H9 (cell line): ENCODE measurements around the gene HNF1A. TPM values are rescaled to one million over a fixed set of nuclear protein-coding genes. Genes with fewer than 3 reads are reported as not detected.

ENCODE experiments used
- DNase-seq: peaks from one replicate; pipeline ENCODE4 v3.0.0-alpha.2; 2017
- H2AFZ ChIP-seq: one replicate; pipeline ENCODE4 v1.6.1; 2013; ENCODE audit warnings: mild to moderate bottlenecking, low read length, control low read depth, moderate library complexity
- H2AK5ac ChIP-seq: 2 replicates; pipeline ENCODE4 v1.6.1; 2013; ENCODE audit warnings: low read length, control low read depth, mixed read lengths; ENCODE audit not compliant: insufficient read length
- H2BK120ac ChIP-seq: one replicate; pipeline ENCODE4 v1.6.1; 2013; ENCODE audit warnings: low read depth, mild to moderate bottlenecking, low read length, control low read depth, inconsistent platforms; ENCODE audit not compliant: poor library complexity, severe bottlenecking
- H2BK12ac ChIP-seq: 2 replicates; pipeline ENCODE4 v1.6.1; 2013; ENCODE audit warnings: low read length, control low read depth, mixed read lengths, low read depth; ENCODE audit not compliant: insufficient read length
- H2BK15ac ChIP-seq: 2 replicates; pipeline ENCODE4 v1.6.1; 2013; ENCODE audit warnings: low read depth, low read length, control low read depth
- H2BK20ac ChIP-seq: one replicate; pipeline ENCODE4 v1.6.1; 2013; ENCODE audit warnings: low read depth, mild to moderate bottlenecking, low read length, control low read depth, inconsistent platforms; ENCODE audit not compliant: poor library complexity, severe bottlenecking
- H2BK5ac ChIP-seq: 2 replicates; pipeline ENCODE4 v1.6.1; 2013; ENCODE audit warnings: low read length, control low read depth, mixed read lengths; ENCODE audit not compliant: insufficient read length
- H3K14ac ChIP-seq: 2 replicates; pipeline ENCODE4 v1.6.1; 2013; ENCODE audit warnings: low read length, control low read depth; ENCODE audit not compliant: insufficient read depth
- H3K18ac ChIP-seq: 2 replicates; pipeline ENCODE4 v1.6.1; 2013; ENCODE audit warnings: low read depth, mild to moderate bottlenecking, mixed read lengths, low read length, control low read depth; ENCODE audit not compliant: insufficient read length
- H3K23ac ChIP-seq: 2 replicates; pipeline ENCODE4 v1.6.1; 2013; ENCODE audit warnings: low read length, control low read depth, mixed read lengths, low read depth; ENCODE audit not compliant: insufficient read length
- H3K23me2 ChIP-seq: 2 replicates; pipeline ENCODE4 v1.6.1; 2013; ENCODE audit warnings: low read depth, mild to moderate bottlenecking, mixed read lengths, low read length, control low read depth; ENCODE audit not compliant: insufficient read length, poor library complexity, severe bottlenecking
- H3K27ac ChIP-seq: 2 replicates; pipeline ENCODE4 v1.5.1; 2013; ENCODE audit warnings: low read length, control low read depth, mixed read lengths, low read depth; ENCODE audit not compliant: insufficient read length
- H3K27me3 ChIP-seq: 2 replicates; pipeline ENCODE4 v1.6.1; 2013; ENCODE audit warnings: low read length, control low read depth, inconsistent platforms; ENCODE audit not compliant: insufficient read depth
- H3K4ac ChIP-seq: 2 replicates; pipeline ENCODE4 v1.6.1; 2013; ENCODE audit warnings: low read depth, mild to moderate bottlenecking, control low read depth, inconsistent platforms, low read length, moderate library complexity
- H3K4me1 ChIP-seq: 2 replicates; pipeline ENCODE4 v1.6.1; 2013; ENCODE audit warnings: low read length, control low read depth, inconsistent platforms; ENCODE audit not compliant: insufficient read depth
- H3K4me2 ChIP-seq: 2 replicates; pipeline ENCODE4 v1.6.1; 2013; ENCODE audit warnings: low read length, control low read depth, mixed read lengths; ENCODE audit not compliant: insufficient read length, insufficient read depth
- H3K56ac ChIP-seq: 2 replicates; pipeline ENCODE4 v1.6.1; 2013; ENCODE audit warnings: low read depth, mild to moderate bottlenecking, mixed read lengths, low read length, control low read depth; ENCODE audit not compliant: insufficient read length
- H3K79me1 ChIP-seq: 2 replicates; pipeline ENCODE4 v1.6.1; 2013; ENCODE audit warnings: low read depth, mild to moderate bottlenecking, moderate library complexity, low read length, control low read depth, inconsistent platforms; ENCODE audit not compliant: insufficient read depth, poor library complexity, severe bottlenecking
- H3K79me2 ChIP-seq: 2 replicates; pipeline ENCODE4 v1.6.1; 2013; ENCODE audit warnings: low read length, control low read depth, inconsistent platforms; ENCODE audit not compliant: insufficient read depth
- H3K9ac ChIP-seq: 2 replicates; pipeline ENCODE4 v1.6.1; 2013; ENCODE audit warnings: low read length, control low read depth, mixed read lengths; ENCODE audit not compliant: insufficient read length; ENCODE audit errors: extremely low read depth
- H3K9me3 ChIP-seq: one replicate; pipeline ENCODE4 v1.6.1; 2013; ENCODE audit warnings: low read depth, low read length, inconsistent platforms; ENCODE audit not compliant: control insufficient read depth
- H3T11ph ChIP-seq: one replicate; pipeline ENCODE4 v1.6.1; 2013; ENCODE audit warnings: mild to moderate bottlenecking, low read length, control low read depth, inconsistent platforms
- H4K20me1 ChIP-seq: one replicate; pipeline ENCODE4 v1.6.1; 2013; ENCODE audit not compliant: control insufficient read depth, insufficient read length, insufficient read depth
- H4K5ac ChIP-seq: 2 replicates; pipeline ENCODE4 v1.6.1; 2013; ENCODE audit warnings: low read depth, mild to moderate bottlenecking, mixed read lengths, low read length, control low read depth; ENCODE audit not compliant: insufficient read length
- H4K8ac ChIP-seq: replicated peaks from 2 replicates; pipeline ENCODE4 v1.6.1; 2013; ENCODE audit warnings: low read length, control low read depth, mixed read lengths, low read depth; ENCODE audit not compliant: insufficient read length
- H4K91ac ChIP-seq: 2 replicates; pipeline ENCODE4 v1.6.1; 2013; ENCODE audit warnings: low read depth, mild to moderate bottlenecking, moderate library complexity, mixed read lengths, low read length, control low read depth; ENCODE audit not compliant: insufficient read length
- H3K27ac Mint-ChIP-seq, 3 experiments: 2 replicates in 2 of 3; 3 replicates in 1 of 3; pipeline ENCODE4 v1.8.0; 2020 to 2021; ENCODE audit warnings: mixed read lengths in 3 of 3, mild to moderate bottlenecking in 1 of 3, moderate library complexity in 1 of 3
- H3K27me3 Mint-ChIP-seq: 2 replicates; pipeline ENCODE4 v1.8.0; 2021; ENCODE audit warnings: low read depth, mild to moderate bottlenecking, moderate library complexity, mixed read lengths
- H3K36me3 Mint-ChIP-seq, 3 experiments: 2 replicates in 2 of 3; 3 replicates in 1 of 3; pipeline ENCODE4 v1.8.0; 2020 to 2021; ENCODE audit warnings: low read depth in 3 of 3, mixed read lengths in 3 of 3; ENCODE audit not compliant: insufficient read depth in 1 of 3
- H3K4me1 Mint-ChIP-seq, 2 experiments: 2 replicates each; pipeline ENCODE4 v1.8.0; 2020; ENCODE audit warnings: mixed read lengths in 2 of 2
- H3K4me3 Mint-ChIP-seq, 2 experiments: 2 replicates in 1 of 2; 3 replicates in 1 of 2; pipeline ENCODE4 v1.8.0; 2020 to 2021; ENCODE audit warnings: mild to moderate bottlenecking in 2 of 2, mixed read lengths in 2 of 2, moderate library complexity in 1 of 2
- H3K9me3 Mint-ChIP-seq, 2 experiments: 2 replicates in 1 of 2; 3 replicates in 1 of 2; pipeline ENCODE4 v1.8.0; 2020; ENCODE audit warnings: mild to moderate bottlenecking in 2 of 2, mixed read lengths in 2 of 2, moderate library complexity in 1 of 2
- CTCF ChIP-seq: fragments of 200-600 bp; sonication (generic); conservative IDR thresholded peaks from 3 replicates; pipeline ENCODE4 v1.8.0; 2021; ENCODE audit warnings: antibody characterized with exemption, mild to moderate bottlenecking
- WGBS: extraction: QIAGEN DNeasy Blood & Tissue Kit; methylation state at CpG from one replicate; pipeline ENCODE4 v1.1.7; 2013; ENCODE audit warnings: missing lambda C conversion rate, low lambda C conversion rate, mixed read lengths; ENCODE audit not compliant: insufficient read length; ENCODE audit errors: extremely low coverage; 5-methylcytosine and 5-hydroxymethylcytosine counted together
- total RNA-seq: library from RNA; stranded (reverse); gene quantifications from 2 replicates; pipeline ENCODE4 v1.2.1, GENCODE V29; 2021

The HNF1A gene
- total RNA-seq, 1 experiment from 2014 or later = not detected

- peak; percentile 66 for TF ChIP-seq CTCF
- Histone ChIP-seq H3K4ac (no peak overlapping the region), H2BK20ac (no peak overlapping the region), H3K27me3 (no peaks in the 10 kb centered on the region), H3K4me1 (no peaks in the 10 kb centered on the region), H2BK120ac (no peak overlapping the region), H3K14ac (no peak overlapping the region), H3K18ac (no peak overlapping the region), H3T11ph (no peak overlapping the region), H3K9ac (no peak overlapping the region), H4K20me1 (no peaks in the 10 kb centered on the region), H2AFZ (no peak overlapping the region), H2BK5ac (no peak overlapping the region), H3K79me2 (no peaks in the 10 kb centered on the region), H4K5ac (no peak overlapping the region), H3K79me1 (no peaks in the 10 kb centered on the region), H3K4me2 (no peak overlapping the region), H4K91ac (no peak overlapping the region), H3K23ac (no peak overlapping the region), H4K8ac (no peak overlapping the region), H3K9me3 (no peaks in the 10 kb centered on the region), H2BK12ac (no peak overlapping the region), H3K56ac (no peak overlapping the region), H3K27ac (no peak overlapping the region), H3K23me2 (no peaks in the 10 kb centered on the region), H2AK5ac (no peak overlapping the region), H2BK15ac (no peak overlapping the region)
- DNase-seq = peak; percentile 73
- Mint-ChIP-seq H3K27ac (no peak overlapping the region), H3K4me1 (peaks cover 6 to 8% of the 10 kb centered on the region in 2 experiments), H3K9me3 (no peaks in the 10 kb centered on the region), H3K4me3 (no peak overlapping the region), H3K27me3 (no peaks in the 10 kb centered on the region), H3K36me3 (peaks cover 30 to 53% (median 49%) of the 10 kb centered on the region in 3 experiments)
- no CpG with 5 or more reads among the region's 4 CpGs for WGBS
Observed at GRCh38 chr12:121003650-121004049, 25.3 kb downstream of the HNF1A start.
